ENCODE results near the gene PHIP.
"Not testable (repeated sequence)": the region's sequence is repeated elsewhere in the genome, so short reads cannot be mapped to it uniquely, and the experiment has no call there.

Gene PHIP

GRCh38 chr6:78911218-78911940, 166.7 kb downstream of the PHIP start:
- DNase-seq, result no peak

DNA sequence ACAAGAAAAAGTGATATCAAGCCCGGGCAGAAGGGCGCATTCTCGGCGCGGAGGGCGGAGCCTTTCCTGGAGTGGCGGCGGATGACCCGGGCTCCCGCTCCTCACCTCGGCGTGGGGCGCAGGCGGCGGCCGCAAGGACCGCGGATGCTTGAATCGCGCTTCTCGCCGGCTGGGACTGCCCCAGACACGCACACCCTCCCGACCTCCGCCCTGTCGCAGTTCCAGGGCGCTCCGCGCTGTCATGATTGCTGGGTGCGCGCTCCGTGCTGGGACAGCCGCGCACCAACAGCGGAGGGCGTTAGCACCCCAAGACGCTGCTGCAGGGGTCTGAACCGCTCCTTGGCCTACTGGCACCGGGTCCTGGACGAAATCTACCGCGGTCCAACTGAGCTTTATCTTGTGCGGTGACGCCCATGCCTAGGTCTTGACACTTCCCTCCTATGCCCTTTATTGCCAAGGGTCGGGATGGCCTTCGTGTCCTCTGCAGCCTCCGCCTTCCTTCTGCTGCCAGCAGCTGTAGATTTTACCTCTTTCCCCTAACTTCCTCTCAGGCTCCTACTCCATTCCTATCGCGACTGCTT, 167.4 kb downstream of the PHIP start:
- DNase-seq, result no peak

- DNase-seq, result no peak
Observed at GRCh38 chr6:78910010-78910409, 168.0 kb downstream of the PHIP start.

DNA sequence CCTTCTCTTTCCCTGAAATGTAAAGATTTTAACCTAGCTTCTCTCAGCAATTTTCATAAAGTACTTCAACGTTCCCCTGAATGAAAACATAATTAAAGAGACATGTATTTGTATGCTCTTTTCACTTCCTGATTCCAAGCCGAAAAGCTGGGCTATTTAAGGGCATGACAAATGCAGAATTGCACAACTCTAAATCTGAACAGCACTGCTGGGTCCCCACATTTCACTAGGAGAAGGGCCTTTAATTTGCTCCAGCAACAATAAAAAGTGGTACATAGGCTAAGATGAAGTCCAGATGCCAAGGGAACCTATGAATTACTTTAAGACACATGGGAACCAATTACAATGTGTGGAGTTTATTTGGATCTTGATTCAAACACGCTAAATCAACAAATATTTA, 168.7 kb downstream of the PHIP start:
- no peak for DNase-seq

DNA sequence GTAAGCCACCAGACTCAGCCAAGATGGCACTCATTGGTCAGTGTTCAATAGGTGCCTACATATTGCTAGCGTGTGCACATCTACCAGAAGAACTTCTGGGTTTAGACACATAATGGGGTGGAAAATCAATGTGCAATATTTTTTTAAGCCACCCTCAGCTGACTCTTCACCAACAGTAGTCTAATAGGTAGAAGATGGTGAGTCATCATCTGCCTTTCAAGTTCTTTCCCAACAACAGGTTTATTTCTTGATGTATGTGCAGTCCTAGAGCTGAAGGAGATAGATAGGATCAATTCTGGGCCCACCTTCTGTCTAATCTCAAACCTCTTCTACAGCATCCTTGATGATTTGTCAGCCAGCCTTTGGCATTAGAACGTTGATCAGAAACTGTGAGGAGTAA, 169.4 kb downstream of the PHIP start:
- no peak for DNase-seq

DNA sequence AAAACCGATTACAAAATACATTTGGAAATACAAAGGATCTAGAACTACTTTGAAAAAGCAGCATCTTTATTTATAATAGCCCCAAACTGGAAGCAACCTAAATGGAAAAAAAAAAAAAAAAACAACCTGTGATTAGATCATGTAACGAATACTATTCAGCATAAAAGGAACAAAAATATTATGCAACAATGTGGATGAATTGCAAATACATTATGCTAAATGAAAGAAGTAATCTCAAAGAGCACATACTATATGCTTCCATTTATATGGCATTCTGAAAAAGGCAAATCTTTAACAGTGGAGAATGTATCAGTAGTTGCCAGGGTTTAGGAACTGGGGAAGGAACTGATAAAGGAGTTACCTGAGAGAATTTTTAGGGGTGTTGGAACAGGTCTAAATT, 181.8 kb downstream of the PHIP start:
- no peak for DNase-seq

DNA sequence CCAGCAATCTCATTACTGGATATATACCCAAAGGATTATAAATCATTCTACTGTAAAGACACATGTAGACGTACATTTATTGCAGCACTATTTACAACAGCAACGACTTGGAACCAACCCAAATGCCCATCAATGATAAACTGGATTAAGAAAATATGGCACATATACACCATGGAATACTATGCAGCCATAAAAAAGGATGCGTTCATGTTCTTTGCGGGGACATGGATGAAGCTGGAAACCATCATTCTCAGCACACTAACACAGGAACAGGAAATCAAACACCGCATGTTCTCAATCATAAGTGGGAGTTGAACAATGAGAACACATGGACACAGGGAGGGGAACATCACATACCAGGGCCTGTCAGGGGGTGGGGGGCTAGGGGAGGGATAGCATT, 188.2 kb downstream of the PHIP start:
- DNase-seq, result not testable (repeated sequence)
